ENCODE results near the gene TNS1. TPM values are rescaled to one million over a fixed set of nuclear protein-coding genes. Genes with fewer than 3 reads are reported as not detected.

TNS1 gene
- polyA plus RNA-seq, 1 of the 3 experiments (the other 2 are of a cell fraction): 12.1 TPM

DNA sequence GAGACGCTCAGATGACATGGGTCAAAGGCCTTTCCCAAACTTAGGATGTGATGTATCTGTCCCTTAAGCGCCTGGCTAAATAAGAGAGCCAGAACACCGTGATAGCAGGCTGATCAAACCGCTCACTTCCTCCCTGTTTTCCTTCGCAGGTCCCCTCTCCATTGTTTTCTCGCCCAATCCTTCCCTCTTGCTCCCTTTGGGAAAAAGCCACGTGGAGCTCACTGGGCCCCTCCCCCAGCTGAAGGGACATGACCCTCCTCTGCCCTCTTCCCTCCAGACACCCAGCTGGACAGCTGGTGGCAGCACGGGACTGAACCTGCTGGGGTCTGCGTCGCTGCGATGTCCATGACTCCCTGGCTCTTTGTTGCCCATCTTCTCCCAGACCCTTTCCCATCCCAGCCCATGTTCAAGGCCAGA is 201.7 kb downstream of the TNS1 start:
- H3K79me2 ChIP-seq (ENCODE audit: insufficient read depth): no peaks in the 10 kb centered on the region
- POLR2A ChIA-PET: no interaction called here
- H3K9me2 ChIP-seq: no peaks in the 10 kb centered on the region
- no peaks in the 10 kb centered on the region for H3K27me3 ChIP-seq (ENCODE audit: insufficient read depth)
- peaks cover 12 to 24% of the 10 kb centered on the region in 2 experiments for H3K36me3 ChIP-seq (replicated peaks in 1 of 2; ENCODE audit: control insufficient read depth in 1 of 2, insufficient read depth in 2 of 2, low read length in 1 of 2)
- H3F3A ChIP-seq (replicated peaks; ENCODE audit: insufficient read depth): peaks cover 39% of the 10 kb centered on the region
- no peak overlapping the region for H2AFZ ChIP-seq (ENCODE audit: low read depth)
- CTCF ChIA-PET: interaction anchor here (0.7 to 18.5 kb wide), 6 partner anchors 12 to 193 kb away, joined by 3 to 666 read pairs (median 44); partner anchors contain the start of gene TNS1
- H3K9ac ChIP-seq: no peak overlapping the region
- DNase-seq: peak; percentile 81
- TF ChIP-seq, protein P1, sequence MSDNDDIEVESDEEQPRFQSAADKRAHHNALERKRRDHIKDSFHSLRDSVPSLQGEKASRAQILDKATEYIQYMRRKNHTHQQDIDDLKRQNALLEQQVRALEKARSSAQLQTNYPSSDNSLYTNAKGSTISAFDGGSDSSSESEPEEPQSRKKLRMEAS (IDR thresholded peaks at IDR 0.05; ENCODE audit: low read depth): no peak
- TF ChIP-seq, protein P2, sequence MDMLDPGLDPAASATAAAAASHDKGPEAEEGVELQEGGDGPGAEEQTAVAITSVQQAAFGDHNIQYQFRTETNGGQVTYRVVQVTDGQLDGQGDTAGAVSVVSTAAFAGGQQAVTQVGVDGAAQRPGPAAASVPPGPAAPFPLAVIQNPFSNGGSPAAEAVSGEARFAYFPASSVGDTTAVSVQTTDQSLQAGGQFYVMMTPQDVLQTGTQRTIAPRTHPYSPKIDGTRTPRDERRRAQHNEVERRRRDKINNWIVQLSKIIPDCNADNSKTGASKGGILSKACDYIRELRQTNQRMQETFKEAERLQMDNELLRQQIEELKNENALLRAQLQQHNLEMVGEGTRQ (IDR thresholded peaks at IDR 0.05; ENCODE audit: borderline replicate concordance, low read depth, low read length): no peak
- TF ChIP-seq YY1 (IDR thresholded peaks at IDR 0.05; ENCODE audit: low read depth) (no peak), FOXJ3 (CRISPR knock-in tag; IDR thresholded peaks at IDR 0.05) (no peak), TCF12 (IDR thresholded peaks at IDR 0.05) (no peak), RAD21 (IDR thresholded peaks at IDR 0.05; ENCODE audit: low read length) (peak; percentile 70), NRF1 (IDR thresholded peaks at IDR 0.05; ENCODE audit: low read depth, low read length) (no peak), POLR2AphosphoS5 (IDR thresholded peaks at IDR 0.05; ENCODE audit: low read depth, low read length) (no peak), TAF1 (IDR thresholded peaks at IDR 0.05; ENCODE audit: borderline replicate concordance, low read depth, low read length) (no peak), NFIC (IDR thresholded peaks at IDR 0.05; ENCODE audit: borderline replicate concordance) (no peak), MXI1 (IDR thresholded peaks at IDR 0.05; ENCODE audit: low read depth, low read length) (peak; percentile 34; the same call in 1 of the 2 replicates), JUND (IDR thresholded peaks at IDR 0.05) (no peak), FOXM1 (IDR thresholded peaks at IDR 0.05; ENCODE audit: low read depth) (no peak), SMC3 (IDR thresholded peaks at IDR 0.05; ENCODE audit: low read depth, low read length) (peak; percentile 17; the same call in 1 of the 2 replicates), MEF2A (IDR thresholded peaks at IDR 0.05; ENCODE audit: borderline replicate concordance, low read depth) (no peak), RFX5 (IDR thresholded peaks at IDR 0.05; ENCODE audit: low read length) (no peak), RCOR1 (IDR thresholded peaks at IDR 0.05; ENCODE audit: low read length) (no peak), EP300 (IDR thresholded peaks at IDR 0.05; ENCODE audit: borderline replicate concordance in 1 of 2, low read depth in 1 of 2, low read length in 1 of 2) (no peak), ELF1 (IDR thresholded peaks at IDR 0.05) (no peak), GATA2 (CRISPR knock-in tag; IDR thresholded peaks at IDR 0.05) (no peak)
- TF ChIP-seq, protein P3, sequence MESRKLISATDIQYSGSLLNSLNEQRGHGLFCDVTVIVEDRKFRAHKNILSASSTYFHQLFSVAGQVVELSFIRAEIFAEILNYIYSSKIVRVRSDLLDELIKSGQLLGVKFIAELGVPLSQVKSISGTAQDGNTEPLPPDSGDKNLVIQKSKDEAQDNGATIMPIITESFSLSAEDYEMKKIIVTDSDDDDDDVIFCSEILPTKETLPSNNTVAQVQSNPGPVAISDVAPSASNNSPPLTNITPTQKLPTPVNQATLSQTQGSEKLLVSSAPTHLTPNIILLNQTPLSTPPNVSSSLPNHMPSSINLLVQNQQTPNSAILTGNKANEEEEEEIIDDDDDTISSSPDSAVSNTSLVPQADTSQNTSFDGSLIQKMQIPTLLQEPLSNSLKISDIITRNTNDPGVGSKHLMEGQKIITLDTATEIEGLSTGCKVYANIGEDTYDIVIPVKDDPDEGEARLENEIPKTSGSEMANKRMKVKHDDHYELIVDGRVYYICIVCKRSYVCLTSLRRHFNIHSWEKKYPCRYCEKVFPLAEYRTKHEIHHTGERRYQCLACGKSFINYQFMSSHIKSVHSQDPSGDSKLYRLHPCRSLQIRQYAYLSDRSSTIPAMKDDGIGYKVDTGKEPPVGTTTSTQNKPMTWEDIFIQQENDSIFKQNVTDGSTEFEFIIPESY (IDR thresholded peaks at IDR 0.05; ENCODE audit: borderline replicate concordance, low read depth): no peak
- TF ChIP-seq, protein P4, sequence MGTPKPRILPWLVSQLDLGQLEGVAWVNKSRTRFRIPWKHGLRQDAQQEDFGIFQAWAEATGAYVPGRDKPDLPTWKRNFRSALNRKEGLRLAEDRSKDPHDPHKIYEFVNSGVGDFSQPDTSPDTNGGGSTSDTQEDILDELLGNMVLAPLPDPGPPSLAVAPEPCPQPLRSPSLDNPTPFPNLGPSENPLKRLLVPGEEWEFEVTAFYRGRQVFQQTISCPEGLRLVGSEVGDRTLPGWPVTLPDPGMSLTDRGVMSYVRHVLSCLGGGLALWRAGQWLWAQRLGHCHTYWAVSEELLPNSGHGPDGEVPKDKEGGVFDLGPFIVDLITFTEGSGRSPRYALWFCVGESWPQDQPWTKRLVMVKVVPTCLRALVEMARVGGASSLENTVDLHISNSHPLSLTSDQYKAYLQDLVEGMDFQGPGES (IDR thresholded peaks at IDR 0.05; ENCODE audit: low read depth, low read length): no peak
- TF ChIP-seq, protein P5, sequence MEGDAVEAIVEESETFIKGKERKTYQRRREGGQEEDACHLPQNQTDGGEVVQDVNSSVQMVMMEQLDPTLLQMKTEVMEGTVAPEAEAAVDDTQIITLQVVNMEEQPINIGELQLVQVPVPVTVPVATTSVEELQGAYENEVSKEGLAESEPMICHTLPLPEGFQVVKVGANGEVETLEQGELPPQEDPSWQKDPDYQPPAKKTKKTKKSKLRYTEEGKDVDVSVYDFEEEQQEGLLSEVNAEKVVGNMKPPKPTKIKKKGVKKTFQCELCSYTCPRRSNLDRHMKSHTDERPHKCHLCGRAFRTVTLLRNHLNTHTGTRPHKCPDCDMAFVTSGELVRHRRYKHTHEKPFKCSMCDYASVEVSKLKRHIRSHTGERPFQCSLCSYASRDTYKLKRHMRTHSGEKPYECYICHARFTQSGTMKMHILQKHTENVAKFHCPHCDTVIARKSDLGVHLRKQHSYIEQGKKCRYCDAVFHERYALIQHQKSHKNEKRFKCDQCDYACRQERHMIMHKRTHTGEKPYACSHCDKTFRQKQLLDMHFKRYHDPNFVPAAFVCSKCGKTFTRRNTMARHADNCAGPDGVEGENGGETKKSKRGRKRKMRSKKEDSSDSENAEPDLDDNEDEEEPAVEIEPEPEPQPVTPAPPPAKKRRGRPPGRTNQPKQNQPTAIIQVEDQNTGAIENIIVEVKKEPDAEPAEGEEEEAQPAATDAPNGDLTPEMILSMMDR (IDR thresholded peaks at IDR 0.05): no peak
- TF ChIP-seq, protein P6, sequence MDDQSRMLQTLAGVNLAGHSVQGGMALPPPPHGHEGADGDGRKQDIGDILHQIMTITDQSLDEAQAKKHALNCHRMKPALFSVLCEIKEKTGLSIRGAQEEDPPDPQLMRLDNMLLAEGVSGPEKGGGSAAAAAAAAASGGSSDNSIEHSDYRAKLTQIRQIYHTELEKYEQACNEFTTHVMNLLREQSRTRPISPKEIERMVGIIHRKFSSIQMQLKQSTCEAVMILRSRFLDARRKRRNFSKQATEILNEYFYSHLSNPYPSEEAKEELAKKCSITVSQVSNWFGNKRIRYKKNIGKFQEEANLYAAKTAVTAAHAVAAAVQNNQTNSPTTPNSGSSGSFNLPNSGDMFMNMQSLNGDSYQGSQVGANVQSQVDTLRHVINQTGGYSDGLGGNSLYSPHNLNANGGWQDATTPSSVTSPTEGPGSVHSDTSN (IDR thresholded peaks at IDR 0.05): no peak
- H3K4me3 ChIP-seq (ENCODE audit: low read depth in 2 of 2, low read length in 1 of 2): no peak overlapping the region
- peak overlapping the region in 1 of 2 experiments; percentile 8; a peak in 1 of 4 replicates for H3K27ac ChIP-seq (ENCODE audit: low read depth in 2 of 2, low read length in 1 of 2)
- no peaks in the 10 kb centered on the region for H3K9me3 ChIP-seq
- peaks cover 8% of the 10 kb centered on the region; the same call in 1 of the 2 replicates for H4K20me1 ChIP-seq (ENCODE audit: insufficient read depth)
- peaks cover 0 to 16% of the 10 kb centered on the region in 2 experiments; a peak in 1 of 4 replicates for H3K4me1 ChIP-seq (ENCODE audit: control insufficient read depth in 1 of 2, insufficient read depth in 2 of 2, low read depth in 1 of 2, low read length in 1 of 2)
- 75% methylated on average over 10 of the region's 11 CpGs for WGBS (ENCODE audit: low lambda C conversion rate)
- no peak overlapping the region for H3K4me2 ChIP-seq
